HEK293T (cell line): ENCODE data around the gene ACYP1.

Experiments used
- CTCF ChIA-PET: fragments of 350-600 bp; formaldehyde crosslinking; extraction: SDS; loops from one replicate; lab custom pipeline; 2021; ENCODE audit warnings: antibody characterized with exemption, inconsistent platforms; lab: Yijun Ruan, JAX
- POLR2A ChIA-PET: fragments of 350-600 bp; formaldehyde crosslinking; extraction: SDS; loops from one replicate; lab custom pipeline; 2020; ENCODE audit warnings: antibody characterized with exemption, inconsistent platforms; lab: Yijun Ruan, JAX
- DNase-seq: peaks from one replicate; pipeline ENCODE4 v3.0.0; 2012; ENCODE audit warnings: mixed read lengths; ENCODE audit errors: extremely low spot score
- ARNT ChIP-seq: fragments of 450-650 bp; IDR thresholded peaks from 2 replicates; pipeline ENCODE4 v1.6.1; 2017; ENCODE audit warnings: mild to moderate bottlenecking
- BHLHE40 ChIP-seq: fragments of 450-650 bp; IDR thresholded peaks from 2 replicates; pipeline ENCODE4 v1.6.1; 2016; ENCODE audit warnings: mild to moderate bottlenecking, moderate library complexity, borderline replicate concordance
- CTBP1 ChIP-seq: fragments of 450-650 bp; IDR thresholded peaks from 2 replicates; pipeline ENCODE4 v1.6.1; 2016; ENCODE audit warnings: borderline replicate concordance
- ELF4 ChIP-seq: fragments of 450-650 bp; IDR thresholded peaks from 2 replicates; pipeline ENCODE4 v1.6.1; 2017; ENCODE audit warnings: antibody characterized with exemption
- FOXA1 ChIP-seq: fragments of 450-650 bp; IDR thresholded peaks from 2 replicates; pipeline ENCODE4 v1.6.1; 2016; ENCODE audit warnings: mild to moderate bottlenecking
- FOXK2 ChIP-seq: fragments of 450-650 bp; IDR thresholded peaks from 2 replicates; pipeline ENCODE4 v1.6.1; 2016; ENCODE audit warnings: mild to moderate bottlenecking
- FOXM1 ChIP-seq: fragments of 450-650 bp; IDR thresholded peaks from 2 replicates; pipeline ENCODE4 v1.6.1; 2017; ENCODE audit warnings: mild to moderate bottlenecking, borderline replicate concordance
- HDGF ChIP-seq: fragments of 450-650 bp; IDR thresholded peaks from 2 replicates; pipeline ENCODE4 v1.6.1; 2017; ENCODE audit warnings: antibody characterized with exemption, borderline replicate concordance
- L3MBTL2 ChIP-seq: fragments of 450-650 bp; conservative IDR thresholded peaks from 2 replicates; pipeline ENCODE4 v1.6.1; 2016; ENCODE audit warnings: mild to moderate bottlenecking
- LEF1 ChIP-seq: fragments of 450-650 bp; IDR thresholded peaks from 2 replicates; pipeline ENCODE4 v1.6.1; 2017; ENCODE audit warnings: mild to moderate bottlenecking, borderline replicate concordance
- NFRKB ChIP-seq: fragments of 450-650 bp; IDR thresholded peaks from 2 replicates; pipeline ENCODE4 v1.6.1; 2016; ENCODE audit warnings: mild to moderate bottlenecking, moderate library complexity
- PKNOX1 ChIP-seq: fragments of 450-650 bp; IDR thresholded peaks from 2 replicates; pipeline ENCODE4 v1.6.1; 2016
- SP1 ChIP-seq: fragments of 450-650 bp; IDR thresholded peaks from 2 replicates; pipeline ENCODE4 v1.6.1; 2017
- SUZ12 ChIP-seq: fragments of 450-650 bp; IDR thresholded peaks from 2 replicates; pipeline ENCODE4 v1.6.1; 2016; ENCODE audit warnings: mild to moderate bottlenecking
- TARDBP ChIP-seq: fragments of 450-650 bp; IDR thresholded peaks from 2 replicates; pipeline ENCODE4 v1.6.1; 2016
- ZNF384 ChIP-seq: fragments of 450-650 bp; IDR thresholded peaks from 2 replicates; pipeline ENCODE4 v1.6.1; 2016

Gene ACYP1

GRCh38 chr14:75044752-75045151, 19.1 kb downstream of the ACYP1 start:
- POLR2A ChIA-PET, result interaction anchor here (1.3 kb wide), 1 partner anchor 19 kb away, joined by 5 read pairs; the partner anchor contains the start of gene ACYP1
- DNase-seq, result no peak
- CTCF ChIA-PET, result no interaction called here
- no peak for TF ChIP-seq L3MBTL2
- no peak for TF ChIP-seq NFRKB
- no peak for TF ChIP-seq ARNT
- TF ChIP-seq BHLHE40, result no peak
- no peak for TF ChIP-seq HDGF

- no peak for TF ChIP-seq FOXA1
- no peak for TF ChIP-seq TARDBP
- TF ChIP-seq ARNT, result no peak
- no peak for TF ChIP-seq SUZ12
- TF ChIP-seq NFRKB, result no peak
- TF ChIP-seq CTBP1, result no peak
- no peak for TF ChIP-seq FOXM1
- no peak for TF ChIP-seq PKNOX1
- TF ChIP-seq SP1, result no peak
- no peak for TF ChIP-seq ELF4
- DNase-seq, result no peak
- POLR2A ChIA-PET, result interaction anchor here (1.3 kb wide), 1 partner anchor 19 kb away, joined by 5 read pairs; the partner anchor contains the start of gene ACYP1
- CTCF ChIA-PET, result no interaction called here
Observed at GRCh38 chr14:75044322-75044721, 19.5 kb downstream of the ACYP1 start.

- TF ChIP-seq NFRKB, result no peak
- no peak for TF ChIP-seq FOXA1
- no peak for TF ChIP-seq SUZ12
- no peak for TF ChIP-seq LEF1
- no peak for TF ChIP-seq ARNT
- no peak for TF ChIP-seq SP1
- no peak for TF ChIP-seq L3MBTL2
- TF ChIP-seq TARDBP, result no peak
- TF ChIP-seq ELF4, result no peak
- no peak for TF ChIP-seq HDGF
- no peak for TF ChIP-seq FOXM1
- TF ChIP-seq BHLHE40, result no peak
- no peak for TF ChIP-seq ZNF384
- no peak for TF ChIP-seq CTBP1
- TF ChIP-seq FOXK2, result no peak
- TF ChIP-seq PKNOX1, result no peak
- ChIA-PET POLR2A (interaction anchor here (0.9 kb wide), 1 partner anchor 22 kb away, joined by 4 read pairs; the partner anchor contains the start of gene ACYP1), CTCF (no interaction called here)
- DNase-seq, result no peak
Observed at GRCh38 chr14:75042035-75042434, 21.8 kb downstream of the ACYP1 start.

- ChIA-PET CTCF (no interaction called here), POLR2A (interaction anchor here (0.9 kb wide), 1 partner anchor 22 kb away, joined by 4 read pairs; the partner anchor contains the start of gene ACYP1)
Observed at GRCh38 chr14:75041613-75042012, 22.2 kb downstream of the ACYP1 start.

GRCh38 chr14:75040959-75041358, 22.9 kb downstream of the ACYP1 start:
- ChIA-PET POLR2A (interaction anchor here (0.9 kb wide), 1 partner anchor 86 kb away, joined by 3 read pairs; the partner anchor contains the start of gene NEK9), CTCF (no interaction called here)
- DNase-seq, result no peak
- TF ChIP-seq PKNOX1, result no peak
- no peak for TF ChIP-seq L3MBTL2
- no peak for TF ChIP-seq SP1
- TF ChIP-seq NFRKB, result no peak
- no peak for TF ChIP-seq FOXK2
- no peak for TF ChIP-seq ZNF384
- no peak for TF ChIP-seq SUZ12
- no peak for TF ChIP-seq BHLHE40
- no peak for TF ChIP-seq LEF1

More at GRCh38 chr14:75041613-75042012, 22.2 kb downstream of the ACYP1 start:
- no peak for DNase-seq
- TF ChIP-seq LEF1 (no peak), BHLHE40 (no peak), SP1 (no peak), FOXK2 (no peak), CTBP1 (no peak), ELF4 (no peak), FOXA1 (no peak), L3MBTL2 (no peak), NFRKB (no peak), TARDBP (no peak), FOXM1 (no peak)

GRCh38 chr14:75040507-75040906, 23.3 kb downstream of the ACYP1 start:
- CTCF ChIA-PET, result no interaction called here

More at GRCh38 chr14:75040507-75040906, 23.3 kb downstream of the ACYP1 start:
- POLR2A ChIA-PET, result interaction anchor here (0.9 kb wide), 1 partner anchor 86 kb away, joined by 3 read pairs; the partner anchor contains the start of gene NEK9
- no peak for DNase-seq
- TF ChIP-seq L3MBTL2, result no peak
- no peak for TF ChIP-seq BHLHE40
- no peak for TF ChIP-seq ARNT
- no peak for TF ChIP-seq HDGF
